ENCODE measurements around the gene SCAF8.
"Not testable (repeated sequence)": the region's sequence is repeated elsewhere in the genome, so short reads cannot be mapped to it uniquely, and the experiment has no call there.

Gene SCAF8

GRCh38 chr6:154782193-154782592 is 49.0 kb downstream of the SCAF8 start:
- in situ Hi-C loops (cut with HindIII; ENCODE audit: low pct_unique_long_range_greater_than_20kb, low sequenced_read_pairs), result no loop called here
- no peak for DNase-seq (ENCODE audit: low read depth in 1 of 2, low spot score in 1 of 2)
- no peak for TF ChIP-seq JUND (IDR thresholded peaks at IDR 0.05; ENCODE audit: low read depth)

- in situ Hi-C loops (cut with HindIII; ENCODE audit: low pct_unique_long_range_greater_than_20kb, low sequenced_read_pairs), result no loop called here
- no peak for TF ChIP-seq JUND (IDR thresholded peaks at IDR 0.05; ENCODE audit: low read depth)
- DNase-seq (ENCODE audit: low read depth in 1 of 2, low spot score in 1 of 2), result no peak
These were observed 50.0 kb downstream of the SCAF8 start for GRCh38 chr6:154783229-154783628.

GRCh38 chr6:154785075-154785474 is 51.9 kb downstream of the SCAF8 start:
- in situ Hi-C loops (cut with HindIII; ENCODE audit: low pct_unique_long_range_greater_than_20kb, low sequenced_read_pairs), result no loop called here
- DNase-seq (ENCODE audit: low read depth in 1 of 2, low spot score in 1 of 2), result no peak
- TF ChIP-seq JUND (IDR thresholded peaks at IDR 0.05; ENCODE audit: low read depth), result no peak

GRCh38 chr6:154786144-154786868 is 53.1 kb downstream of the SCAF8 start:
- no peak for DNase-seq (ENCODE audit: low read depth in 1 of 2, low spot score in 1 of 2)
- TF ChIP-seq JUND (IDR thresholded peaks at IDR 0.05; ENCODE audit: low read depth), result no peak
- in situ Hi-C loops (cut with HindIII; ENCODE audit: low pct_unique_long_range_greater_than_20kb, low sequenced_read_pairs), result no loop called here

GRCh38 chr6:154791556-154792317 is 58.5 kb downstream of the SCAF8 start:
- TF ChIP-seq JUND (IDR thresholded peaks at IDR 0.05; ENCODE audit: low read depth), result no peak
- in situ Hi-C loops (cut with HindIII; ENCODE audit: low pct_unique_long_range_greater_than_20kb, low sequenced_read_pairs), result no loop called here
- no peak for DNase-seq (ENCODE audit: low read depth in 1 of 2, low spot score in 1 of 2)

- no peak for TF ChIP-seq JUND (IDR thresholded peaks at IDR 0.05; ENCODE audit: low read depth)
- in situ Hi-C loops (cut with HindIII; ENCODE audit: low pct_unique_long_range_greater_than_20kb, low sequenced_read_pairs), result no loop called here
- DNase-seq (ENCODE audit: low read depth in 1 of 2, low spot score in 1 of 2), result no peak
These were observed 59.1 kb downstream of the SCAF8 start for GRCh38 chr6:154792325-154792724.

GRCh38 chr6:154792761-154793160 is 59.5 kb downstream of the SCAF8 start:
- DNase-seq (ENCODE audit: low read depth in 1 of 2, low spot score in 1 of 2), result no peak
- in situ Hi-C loops (cut with HindIII; ENCODE audit: low pct_unique_long_range_greater_than_20kb, low sequenced_read_pairs), result no loop called here
- TF ChIP-seq JUND (IDR thresholded peaks at IDR 0.05; ENCODE audit: low read depth), result no peak

- no peak for TF ChIP-seq JUND (IDR thresholded peaks at IDR 0.05; ENCODE audit: low read depth)
- no peak for DNase-seq (ENCODE audit: low read depth in 1 of 2, low spot score in 1 of 2)
- in situ Hi-C loops (cut with HindIII; ENCODE audit: low pct_unique_long_range_greater_than_20kb, low sequenced_read_pairs), result no loop called here
These were observed 63.3 kb downstream of the SCAF8 start for GRCh38 chr6:154796484-154796883.

GRCh38 chr6:154797857-154798256 is 64.6 kb downstream of the SCAF8 start:
- in situ Hi-C loops (cut with HindIII; ENCODE audit: low pct_unique_long_range_greater_than_20kb, low sequenced_read_pairs), result no loop called here
- TF ChIP-seq JUND (IDR thresholded peaks at IDR 0.05; ENCODE audit: low read depth), result no peak
- no peak for DNase-seq (ENCODE audit: low read depth in 1 of 2, low spot score in 1 of 2)

GRCh38 chr6:154800338-154800737 is 67.1 kb downstream of the SCAF8 start:
- in situ Hi-C loops (cut with HindIII; ENCODE audit: low pct_unique_long_range_greater_than_20kb, low sequenced_read_pairs), result no loop called here
- no peak for DNase-seq (ENCODE audit: low read depth in 1 of 2, low spot score in 1 of 2)
- no peak for TF ChIP-seq JUND (IDR thresholded peaks at IDR 0.05; ENCODE audit: low read depth)

- in situ Hi-C loops (cut with HindIII; ENCODE audit: low pct_unique_long_range_greater_than_20kb, low sequenced_read_pairs), result no loop called here
- no peak for TF ChIP-seq JUND (IDR thresholded peaks at IDR 0.05; ENCODE audit: low read depth)
- DNase-seq (ENCODE audit: low read depth in 1 of 2, low spot score in 1 of 2), result peak; percentile 1 to 39
These were observed 72.2 kb downstream of the SCAF8 start for GRCh38 chr6:154805288-154805911.

- TF ChIP-seq JUND (IDR thresholded peaks at IDR 0.05; ENCODE audit: low read depth), result no peak
- in situ Hi-C loops (cut with HindIII; ENCODE audit: low pct_unique_long_range_greater_than_20kb, low sequenced_read_pairs), result no loop called here
- DNase-seq (ENCODE audit: low read depth in 1 of 2, low spot score in 1 of 2), result no peak
These were observed 73.6 kb downstream of the SCAF8 start for GRCh38 chr6:154806804-154807203.

- DNase-seq (ENCODE audit: low read depth in 1 of 2, low spot score in 1 of 2); in situ Hi-C loops (cut with HindIII; ENCODE audit: low pct_unique_long_range_greater_than_20kb, low sequenced_read_pairs): not testable (repeated sequence)
These were observed 78.4 kb downstream of the SCAF8 start for GRCh38 chr6:154811663-154812062.
